ENCODE measurements around the gene PDC.

GRCh38 chr1:186456729-186457255, 4.1 kb downstream of the PDC start:
- no peak for TF ChIP-seq POLR2AphosphoS5 (IDR thresholded peaks at IDR 0.05; ENCODE audit: low read depth, low read length)
- TF ChIP-seq POLR2A (IDR thresholded peaks at IDR 0.05; ENCODE audit: low read depth, low read length), result no peak

Data from GM12892 (cell line).